CD14-positive monocyte (primary cell): Measurements from ENCODE around the gene EMD. TPM values are rescaled to one million over a fixed set of nuclear protein-coding genes. Genes with fewer than 3 reads are reported as not detected.

ENCODE experiments used
- DNase-seq, 3 donors: peaks; one replicate each; pipeline ENCODE4 v3.0.0-alpha.2; 2011 to 2022
- H2AFZ ChIP-seq: 2 replicates; pipeline ENCODE4 v1.6.0; 2012; ENCODE audit warnings: mild to moderate bottlenecking, low read depth, low read length, inconsistent platforms; ENCODE audit not compliant: insufficient read depth, poor library complexity, severe bottlenecking
- H3K27ac ChIP-seq, 2 donors: 1 replicate in 1 of 2; 2 replicates in 1 of 2; pipeline ENCODE4 v1.5.1; 2012 to 2013; ENCODE audit warnings: low read length in 2 of 2, control low read depth in 1 of 2, inconsistent platforms in 1 of 2, low read depth in 1 of 2, mild to moderate bottlenecking in 1 of 2
- H3K27me3 ChIP-seq, 2 donors: one replicate each; pipeline versions ENCODE4 v1.6.0 to v1.6.1; 2011 to 2013; ENCODE audit warnings: low read length in 2 of 2; ENCODE audit not compliant: control insufficient read depth in 2 of 2, insufficient read depth in 2 of 2
- H3K36me3 ChIP-seq, 2 donors: replicated peaks in 1 of 2; 1 replicate in 1 of 2; 2 replicates in 1 of 2; pipeline versions ENCODE4 v1.5.1 to v1.6.1; 2012 to 2013; ENCODE audit warnings: low read length in 2 of 2, control low read depth in 1 of 2, inconsistent platforms in 1 of 2, mild to moderate bottlenecking in 1 of 2; ENCODE audit not compliant: insufficient read depth in 2 of 2, control insufficient read depth in 1 of 2
- H3K4me1 ChIP-seq, 2 donors: 1 replicate in 1 of 2; 2 replicates in 1 of 2; pipeline versions ENCODE4 v1.5.1 to v1.6.1; 2012 to 2013; ENCODE audit warnings: low read length in 2 of 2, control low read depth in 1 of 2, inconsistent platforms in 1 of 2, mild to moderate bottlenecking in 1 of 2, moderate library complexity in 1 of 2; ENCODE audit not compliant: insufficient read depth in 2 of 2, control insufficient read depth in 1 of 2
- H3K4me2 ChIP-seq: replicated peaks from 2 replicates; pipeline ENCODE3; 2012; ENCODE audit warnings: low read length, moderate library complexity, mild to moderate bottlenecking; ENCODE audit not compliant: poor library complexity, severe bottlenecking; ENCODE audit errors: extremely low read depth
- H3K4me3 ChIP-seq, 3 experiments: fragments of 200-600 bp in 1 of 3; sonication (generic) in 1 of 3; replicated peaks in 1 of 3; 1 replicate in 2 of 3; 2 replicates in 1 of 3; pipeline ENCODE4 v1.5.1; 2011 to 2013; ENCODE audit warnings: low read length in 3 of 3, mild to moderate bottlenecking in 3 of 3, control low read depth in 2 of 3, low read depth in 2 of 3, inconsistent platforms in 1 of 3, moderate library complexity in 1 of 3
- H3K79me2 ChIP-seq: 2 replicates; pipeline ENCODE4 v1.6.0; 2012; ENCODE audit warnings: mild to moderate bottlenecking, control low read depth, inconsistent platforms, low read length, moderate library complexity; ENCODE audit not compliant: insufficient read depth
- H3K9ac ChIP-seq: 2 replicates; pipeline ENCODE4 v1.6.0; 2017; ENCODE audit warnings: low read length, mild to moderate bottlenecking; ENCODE audit not compliant: insufficient read depth, poor library complexity, severe bottlenecking
- H3K9me3 ChIP-seq, 2 donors: replicated peaks in 1 of 2; 1 replicate in 1 of 2; 2 replicates in 1 of 2; pipeline versions ENCODE4 v1.5.1 to v1.6.1; 2012 to 2013; ENCODE audit warnings: low read length in 2 of 2, control low read depth in 1 of 2; ENCODE audit not compliant: control insufficient read depth in 1 of 2, insufficient read depth in 1 of 2
- H4K20me1 ChIP-seq: 2 replicates; pipeline ENCODE4 v1.6.0; 2012; ENCODE audit warnings: mild to moderate bottlenecking, low read length, control low read depth, moderate library complexity; ENCODE audit not compliant: insufficient read depth
- H3K27ac Mint-ChIP-seq, 7 donors: one replicate each; pipeline ENCODE4 v1.8.0; 2020; ENCODE audit warnings: mild to moderate bottlenecking in 7 of 7, mixed read lengths in 7 of 7, moderate library complexity in 6 of 7, inconsistent platforms in 2 of 7
- H3K27me3 Mint-ChIP-seq, 3 donors: one replicate each; pipeline ENCODE4 v1.8.0; 2021 to 2022; ENCODE audit warnings: low read depth in 3 of 3, mild to moderate bottlenecking in 3 of 3, mixed read lengths in 3 of 3, moderate library complexity in 3 of 3, inconsistent platforms in 1 of 3
- H3K36me3 Mint-ChIP-seq, 2 donors: one replicate each; pipeline ENCODE4 v1.8.0; 2020; ENCODE audit warnings: mixed read lengths in 2 of 2, inconsistent platforms in 1 of 2, mild to moderate bottlenecking in 1 of 2
- H3K4me1 Mint-ChIP-seq: one replicate; pipeline ENCODE4 v1.8.0; 2020; ENCODE audit warnings: mild to moderate bottlenecking, mixed read lengths
- H3K4me3 Mint-ChIP-seq, 2 donors: one replicate each; pipeline ENCODE4 v1.8.0; 2020; ENCODE audit warnings: mild to moderate bottlenecking in 2 of 2, mixed read lengths in 2 of 2, moderate library complexity in 1 of 2
- H3K9me3 Mint-ChIP-seq, 7 donors: one replicate each; pipeline ENCODE4 v1.8.0; 2020 to 2022; ENCODE audit warnings: mixed read lengths in 7 of 7, mild to moderate bottlenecking in 6 of 7, moderate library complexity in 6 of 7, inconsistent platforms in 2 of 7
- WGBS: methylation state at CpG from one replicate; pipeline ENCODE4 v1.1.5; 2013; ENCODE audit warnings: missing lambda C conversion rate; ENCODE audit not compliant: insufficient coverage; 5-methylcytosine and 5-hydroxymethylcytosine counted together
- intact Hi-C, 2 donors: fragments of 100-400 bp; cut with micrococcal nuclease; formaldehyde crosslinking; loops; one replicate each; pipeline versions ENCODE4 v1.15.0 to v1.15.1; 2023
- polyA plus RNA-seq, 3 donors: library from polyadenylated mRNA; depleted of rRNA in 1 of 3; unstranded in 2 of 3; stranded (reverse) in 1 of 3; fragments of 300-500 nt in 2 of 3; fragments of >200 nt in 1 of 3; fragmentation: Illumina TruSeq in 2 of 3; gene quantifications; 1 replicate in 2 of 3; 2 replicates in 1 of 3; pipeline ENCODE4 v1.2.3, GENCODE V29; 2012 to 2021
- TF ChIP-seq, protein P1 (sequence below): fragments of 200-600 bp; IDR thresholded peaks from one replicate; pipeline ENCODE4 v1.8.0; 2022; ENCODE audit warnings: antibody characterized with exemption, mild to moderate bottlenecking

The EMD gene
- polyA plus RNA-seq, 3 donors: 14.0 to 126 (median 17.6) TPM

DNA sequence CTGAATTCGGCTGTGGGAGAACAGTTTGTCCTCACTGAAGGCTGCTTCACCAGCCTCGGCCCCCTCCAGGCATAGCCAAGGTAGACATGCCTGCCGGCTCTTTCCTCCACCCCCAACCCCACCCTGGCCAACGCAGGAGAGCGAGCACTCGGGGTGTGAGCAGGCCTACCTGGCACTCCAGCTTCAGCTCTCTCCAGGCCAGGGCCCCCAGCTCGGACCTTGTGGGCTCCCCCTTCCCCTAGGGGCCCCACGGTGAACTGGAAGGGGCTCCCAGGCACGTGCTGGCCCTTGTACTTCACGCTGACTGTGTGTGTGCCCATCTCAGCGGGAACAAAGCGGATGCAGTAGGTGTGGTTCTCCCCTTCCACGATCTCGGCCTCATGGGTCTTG, 27.1 kb upstream of the EMD start:
- Histone ChIP-seq H3K4me3 (no peak overlapping the region), H2AFZ (no peak overlapping the region), H4K20me1 (peaks cover 94% of the 10 kb centered on the region), H3K27me3 (no peaks in the 10 kb centered on the region), H3K79me2 (peaks cover 22% of the 10 kb centered on the region), H3K9ac (no peak overlapping the region), H3K36me3 (peaks cover 87% of the 10 kb centered on the region in 2 donors), H3K9me3 (no peaks in the 10 kb centered on the region), H3K4me2 (no peak overlapping the region), H3K4me1 (peaks cover 30 to 50% of the 10 kb centered on the region in 2 donors), H3K27ac (peak overlapping the region; percentile 4 to 8)
- Mint-ChIP-seq H3K36me3 (peaks cover 50 to 77% of the 10 kb centered on the region in 2 donors), H3K4me1 (peaks cover 21% of the 10 kb centered on the region), H3K4me3 (peak overlapping the region in 1 of 2 donors; percentile 24), H3K27ac (peak overlapping the region in 2 of 7 donors; percentile 26 to 62), H3K27me3 (peaks cover 0 to 3% (median 0%) of the 10 kb centered on the region in 3 donors), H3K9me3 (no peaks in the 10 kb centered on the region)
- intact Hi-C loops: no loop called here
- TF ChIP-seq, protein P1, sequence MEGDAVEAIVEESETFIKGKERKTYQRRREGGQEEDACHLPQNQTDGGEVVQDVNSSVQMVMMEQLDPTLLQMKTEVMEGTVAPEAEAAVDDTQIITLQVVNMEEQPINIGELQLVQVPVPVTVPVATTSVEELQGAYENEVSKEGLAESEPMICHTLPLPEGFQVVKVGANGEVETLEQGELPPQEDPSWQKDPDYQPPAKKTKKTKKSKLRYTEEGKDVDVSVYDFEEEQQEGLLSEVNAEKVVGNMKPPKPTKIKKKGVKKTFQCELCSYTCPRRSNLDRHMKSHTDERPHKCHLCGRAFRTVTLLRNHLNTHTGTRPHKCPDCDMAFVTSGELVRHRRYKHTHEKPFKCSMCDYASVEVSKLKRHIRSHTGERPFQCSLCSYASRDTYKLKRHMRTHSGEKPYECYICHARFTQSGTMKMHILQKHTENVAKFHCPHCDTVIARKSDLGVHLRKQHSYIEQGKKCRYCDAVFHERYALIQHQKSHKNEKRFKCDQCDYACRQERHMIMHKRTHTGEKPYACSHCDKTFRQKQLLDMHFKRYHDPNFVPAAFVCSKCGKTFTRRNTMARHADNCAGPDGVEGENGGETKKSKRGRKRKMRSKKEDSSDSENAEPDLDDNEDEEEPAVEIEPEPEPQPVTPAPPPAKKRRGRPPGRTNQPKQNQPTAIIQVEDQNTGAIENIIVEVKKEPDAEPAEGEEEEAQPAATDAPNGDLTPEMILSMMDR: no peak
- WGBS: no CpG with 5 or more reads among the region's 14 CpGs
- DNase-seq: no peak

DNA sequence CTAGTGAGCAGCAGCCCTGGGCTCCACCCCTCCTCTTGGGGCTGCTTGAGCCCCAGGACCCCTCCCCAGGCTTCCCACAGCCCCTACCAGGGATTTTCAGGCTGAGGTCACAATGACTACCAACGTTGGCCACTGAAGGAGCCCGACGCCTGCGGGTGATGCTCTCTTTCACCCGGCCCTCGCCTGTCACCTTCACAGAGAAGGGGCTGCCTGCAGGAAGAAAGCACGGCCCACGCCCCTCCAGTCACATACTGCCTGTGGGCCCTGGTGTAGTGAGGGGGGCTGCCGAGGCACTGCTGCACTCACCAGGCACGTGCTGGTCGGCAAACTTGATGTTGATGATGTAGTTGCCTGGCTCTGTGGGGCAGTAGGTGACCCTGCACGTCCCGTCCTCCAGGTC, 26.6 kb upstream of the EMD start:
- H3K4me1 ChIP-seq: peaks cover 25 to 46% of the 10 kb centered on the region in 2 donors
- H3K79me2 ChIP-seq: peaks cover 26% of the 10 kb centered on the region
- no peak overlapping the region for H3K9ac ChIP-seq
- Mint-ChIP-seq H3K36me3 (peaks cover 49 to 80% of the 10 kb centered on the region in 2 donors), H3K27me3 (peaks cover 0 to 2% (median 0%) of the 10 kb centered on the region in 3 donors), H3K9me3 (no peaks in the 10 kb centered on the region), H3K27ac (peak overlapping the region in 1 of 7 donors; percentile 25), H3K4me3 (no peak overlapping the region), H3K4me1 (peaks cover 16% of the 10 kb centered on the region)
- WGBS: 85% methylated on average over 4 of the region's 13 CpGs
- H3K4me2 ChIP-seq: no peak overlapping the region
- H2AFZ ChIP-seq: no peak overlapping the region
- H4K20me1 ChIP-seq: peaks cover 95% of the 10 kb centered on the region
- TF ChIP-seq, protein P1: no peak
- DNase-seq: no peak
- intact Hi-C loops: no loop called here
- peak overlapping the region; percentile 4 to 8 for H3K27ac ChIP-seq
- H3K9me3 ChIP-seq: no peaks in the 10 kb centered on the region
- no peaks in the 10 kb centered on the region for H3K27me3 ChIP-seq
- peaks cover 92% of the 10 kb centered on the region in 2 donors for H3K36me3 ChIP-seq
- H3K4me3 ChIP-seq: no peak overlapping the region
